Activated CD8-positive, alpha-beta memory T cell treated with anti-CD3 and anti-CD28 coated beads, Interleukin-2, amount 50 U/mL, for 4 hours (primary cell): Measurements from ENCODE around the gene HOXB8.

ENCODE experiments used
- DNase-seq: peaks from one replicate; pipeline ENCODE4 v3.0.0-alpha.2; 2020

HOXB8 gene

GRCh38 chr17:48567209-48567608 is 47.9 kb downstream of the HOXB8 start:
- no peak for DNase-seq

GRCh38 chr17:48566717-48567116 is 48.4 kb downstream of the HOXB8 start:
- DNase-seq = no peak

- no peak for DNase-seq
Observed at GRCh38 chr17:48565925-48566710, 49.0 kb downstream of the HOXB8 start.

DNA sequence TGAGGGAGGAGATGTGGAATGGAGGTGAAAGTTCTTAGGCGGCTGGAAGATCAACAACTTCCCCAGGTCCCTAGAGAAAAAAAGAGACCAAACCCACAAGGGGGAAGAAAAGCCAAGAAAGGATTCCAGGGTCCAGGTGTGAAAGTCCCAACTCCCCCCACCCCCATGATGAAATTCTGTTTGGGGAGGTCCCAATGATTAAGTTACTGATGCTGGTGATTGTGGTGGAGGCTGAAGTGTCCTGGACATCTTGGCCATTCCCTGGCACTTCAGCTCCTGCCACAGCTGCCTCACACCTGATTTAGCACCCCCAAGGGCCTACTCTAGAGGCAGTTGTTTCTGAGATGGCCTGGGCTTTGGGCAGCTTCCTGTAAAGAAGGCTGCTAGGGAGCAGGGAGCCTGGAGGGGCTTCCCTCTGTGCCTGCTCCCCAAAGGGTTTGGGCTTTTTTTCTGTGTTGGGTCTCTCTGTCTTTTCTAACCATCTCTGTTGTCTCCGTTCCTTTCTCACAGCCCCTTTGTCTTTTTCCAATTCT is 50.0 kb downstream of the HOXB8 start:
- DNase-seq = no peak

DNA sequence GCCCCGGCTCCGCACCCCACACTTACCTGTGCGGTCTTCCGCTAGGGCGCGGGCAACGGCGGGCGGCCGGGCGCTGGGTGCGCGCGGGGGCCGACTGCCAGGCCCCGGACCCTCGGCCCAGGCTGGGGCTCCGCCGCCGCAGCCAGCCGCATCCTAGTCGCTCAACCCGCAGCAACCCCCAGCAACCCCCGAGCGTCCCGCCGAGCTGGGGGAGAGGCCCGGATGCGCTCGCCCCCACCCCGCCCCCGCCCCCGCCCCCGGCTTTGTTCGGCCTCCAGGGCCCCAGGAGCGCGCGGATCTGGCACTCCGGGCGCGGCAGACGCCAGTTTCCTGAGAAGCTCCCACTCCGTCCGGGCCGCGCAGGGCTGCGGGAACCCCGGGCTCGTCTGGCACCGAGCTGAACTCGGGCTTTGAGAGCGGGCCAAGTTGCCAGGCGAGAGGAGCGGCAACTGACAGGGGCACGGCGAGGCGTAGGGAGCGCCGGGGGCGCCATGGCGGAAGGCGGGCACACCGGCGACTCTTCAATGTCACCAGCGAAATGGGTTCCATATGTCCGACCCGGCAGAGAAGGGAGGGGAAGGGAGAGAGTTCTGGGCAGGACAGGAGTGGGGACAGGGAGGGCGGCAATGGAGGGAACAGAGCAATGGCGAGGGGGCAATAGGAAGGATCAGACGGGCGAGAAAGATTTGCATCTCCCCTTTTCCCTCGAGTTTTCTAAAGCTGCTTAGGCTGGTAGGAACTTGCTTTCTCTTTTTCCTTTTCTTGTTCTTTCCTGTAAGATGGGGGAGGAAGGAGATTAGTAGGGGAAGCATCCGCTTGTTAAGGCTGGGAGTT is 50.7 kb downstream of the HOXB8 start:
- DNase-seq = no peak

- DNase-seq = no peak
Observed at GRCh38 chr17:48563867-48564187, 51.3 kb downstream of the HOXB8 start.

GRCh38 chr17:48563385-48563838 is 51.7 kb downstream of the HOXB8 start:
- no peak for DNase-seq

GRCh38 chr17:48562934-48563333 is 52.2 kb downstream of the HOXB8 start:
- DNase-seq = no peak
